Measurements from ENCODE around the gene SLMAP. TPM values are rescaled to one million over a fixed set of nuclear protein-coding genes. Genes with fewer than 3 reads are reported as not detected.

SLMAP gene
- polyA plus RNA-seq, 1 of the 3 experiments (the other 2 are of a cell fraction) = 10.5 TPM

DNA sequence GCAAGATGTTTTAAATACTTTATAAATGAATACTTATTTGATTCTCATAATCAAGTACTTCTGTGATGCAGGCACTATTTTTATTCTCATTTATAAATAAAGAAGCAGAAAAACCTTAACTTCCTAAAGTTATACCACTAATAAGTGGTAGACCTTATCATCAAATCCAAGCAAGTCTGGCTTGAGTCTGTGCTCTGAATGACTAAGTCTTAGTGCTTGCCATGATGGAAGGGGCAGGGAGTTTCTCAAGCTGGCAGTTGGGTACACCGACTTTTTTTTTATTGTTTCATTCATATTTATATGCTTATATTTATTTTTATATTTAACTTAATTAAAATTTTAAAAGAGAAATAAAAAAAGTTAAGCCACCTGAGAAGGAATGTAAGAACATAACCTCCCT, 23.6 kb downstream of the SLMAP start:
- Histone ChIP-seq H3K9ac (no peak overlapping the region), H4K20me1 (ENCODE audit: insufficient read depth) (peaks cover 3% of the 10 kb centered on the region; the same call in 1 of the 2 replicates), H3F3A (replicated peaks; ENCODE audit: insufficient read depth) (peaks cover 15% of the 10 kb centered on the region), H3K9me3 (no peaks in the 10 kb centered on the region), H3K27me3 (ENCODE audit: insufficient read depth) (no peaks in the 10 kb centered on the region), H3K4me2 (no peak overlapping the region), H3K9me2 (no peaks in the 10 kb centered on the region), H3K4me1 (ENCODE audit: control insufficient read depth in 1 of 2, insufficient read depth in 2 of 2, low read depth in 1 of 2, low read length in 1 of 2) (no peaks in the 10 kb centered on the region; a peak in 1 of 4 replicates), H3K27ac (ENCODE audit: low read depth in 2 of 2, low read length in 1 of 2) (no peak overlapping the region), H3K4me3 (ENCODE audit: low read depth in 2 of 2, low read length in 1 of 2) (no peak overlapping the region), H3K36me3 (replicated peaks in 1 of 2; ENCODE audit: control insufficient read depth in 1 of 2, insufficient read depth in 2 of 2, low read length in 1 of 2) (peaks cover 0 to 7% of the 10 kb centered on the region in 2 experiments), H3K79me2 (ENCODE audit: insufficient read depth) (peaks cover 62% of the 10 kb centered on the region), H2AFZ (ENCODE audit: low read depth) (no peak overlapping the region)
- DNase-seq = no peak
- CTCF ChIA-PET = no interaction called here
- POLR2A ChIA-PET = no interaction called here
- WGBS (ENCODE audit: low lambda C conversion rate) = 98% methylated on average over 1 of the region's 1 CpG
- no peak for TF ChIP-seq SMC3 (IDR thresholded peaks at IDR 0.05; ENCODE audit: low read depth, low read length)
- TF ChIP-seq RFX5 (IDR thresholded peaks at IDR 0.05; ENCODE audit: low read length) = no peak
- TF ChIP-seq RAD21 (IDR thresholded peaks at IDR 0.05; ENCODE audit: low read length) = no peak
- TF ChIP-seq MXI1 (IDR thresholded peaks at IDR 0.05; ENCODE audit: low read depth, low read length) = no peak
- TF ChIP-seq EZH2phosphoT487 (IDR thresholded peaks at IDR 0.05; ENCODE audit: borderline replicate concordance, low read depth) = no peak
- no peak for TF ChIP-seq RCOR1 (IDR thresholded peaks at IDR 0.05; ENCODE audit: low read length)
- no peak for TF ChIP-seq NFIC (IDR thresholded peaks at IDR 0.05; ENCODE audit: borderline replicate concordance)
- no peak for TF ChIP-seq FOXJ3 (CRISPR knock-in tag; IDR thresholded peaks at IDR 0.05)
- no peak for TF ChIP-seq YY1 (IDR thresholded peaks at IDR 0.05; ENCODE audit: low read depth)
- TF ChIP-seq ELF1 (IDR thresholded peaks at IDR 0.05) = no peak
- TF ChIP-seq, protein P1, sequence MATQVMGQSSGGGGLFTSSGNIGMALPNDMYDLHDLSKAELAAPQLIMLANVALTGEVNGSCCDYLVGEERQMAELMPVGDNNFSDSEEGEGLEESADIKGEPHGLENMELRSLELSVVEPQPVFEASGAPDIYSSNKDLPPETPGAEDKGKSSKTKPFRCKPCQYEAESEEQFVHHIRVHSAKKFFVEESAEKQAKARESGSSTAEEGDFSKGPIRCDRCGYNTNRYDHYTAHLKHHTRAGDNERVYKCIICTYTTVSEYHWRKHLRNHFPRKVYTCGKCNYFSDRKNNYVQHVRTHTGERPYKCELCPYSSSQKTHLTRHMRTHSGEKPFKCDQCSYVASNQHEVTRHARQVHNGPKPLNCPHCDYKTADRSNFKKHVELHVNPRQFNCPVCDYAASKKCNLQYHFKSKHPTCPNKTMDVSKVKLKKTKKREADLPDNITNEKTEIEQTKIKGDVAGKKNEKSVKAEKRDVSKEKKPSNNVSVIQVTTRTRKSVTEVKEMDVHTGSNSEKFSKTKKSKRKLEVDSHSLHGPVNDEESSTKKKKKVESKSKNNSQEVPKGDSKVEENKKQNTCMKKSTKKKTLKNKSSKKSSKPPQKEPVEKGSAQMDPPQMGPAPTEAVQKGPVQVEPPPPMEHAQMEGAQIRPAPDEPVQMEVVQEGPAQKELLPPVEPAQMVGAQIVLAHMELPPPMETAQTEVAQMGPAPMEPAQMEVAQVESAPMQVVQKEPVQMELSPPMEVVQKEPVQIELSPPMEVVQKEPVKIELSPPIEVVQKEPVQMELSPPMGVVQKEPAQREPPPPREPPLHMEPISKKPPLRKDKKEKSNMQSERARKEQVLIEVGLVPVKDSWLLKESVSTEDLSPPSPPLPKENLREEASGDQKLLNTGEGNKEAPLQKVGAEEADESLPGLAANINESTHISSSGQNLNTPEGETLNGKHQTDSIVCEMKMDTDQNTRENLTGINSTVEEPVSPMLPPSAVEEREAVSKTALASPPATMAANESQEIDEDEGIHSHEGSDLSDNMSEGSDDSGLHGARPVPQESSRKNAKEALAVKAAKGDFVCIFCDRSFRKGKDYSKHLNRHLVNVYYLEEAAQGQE (IDR thresholded peaks at IDR 0.05; ENCODE audit: low read depth, low read length) = no peak
- TF ChIP-seq ZBTB33 (IDR thresholded peaks at IDR 0.05; ENCODE audit: borderline replicate concordance, low read depth) = no peak
- no peak for TF ChIP-seq GATA2 (CRISPR knock-in tag; IDR thresholded peaks at IDR 0.05)
- no peak for TF ChIP-seq MEF2A (IDR thresholded peaks at IDR 0.05; ENCODE audit: borderline replicate concordance, low read depth)
- TF ChIP-seq FOSL2 (IDR thresholded peaks at IDR 0.05; ENCODE audit: borderline replicate concordance, low read depth) = no peak

All from SK-N-SH (cell line).